Heart right ventricle (tissue), 16 donors: ENCODE measurements around the gene OPTC. TPM values are rescaled to one million over a fixed set of nuclear protein-coding genes. Genes with fewer than 3 reads are reported as not detected.

ENCODE experiments used
- ATAC-seq, 8 donors: fragments of 200-7000 bp; cut with Tn5 transposase; one replicate each; pipeline ENCODE4 v1.9.1; 2020; ENCODE audit warnings: mild to moderate bottlenecking in 8 of 8, moderate library complexity in 8 of 8, moderate number of reproducible peaks in 1 of 8
- DNase-seq, 2 donors: peaks; one replicate each; pipeline ENCODE4 v3.0.0-alpha.2; 2020
- H3K27ac ChIP-seq, 10 donors: fragments of 200-600 bp; sonication (generic) in 2 of 10; one replicate each; pipeline versions ENCODE4 v1.5.0 to v1.8.0; 2020 to 2022; ENCODE audit warnings: mild to moderate bottlenecking in 3 of 10
- H3K27me3 ChIP-seq, 7 donors: fragments of 200-600 bp; one replicate each; pipeline ENCODE4 v1.8.0; 2021 to 2022; ENCODE audit warnings: mild to moderate bottlenecking in 2 of 7
- H3K36me3 ChIP-seq, 9 donors: fragments of 200-600 bp; sonication (generic) in 1 of 9; one replicate each; pipeline versions ENCODE4 v1.5.0 to v1.8.0; 2020 to 2022; ENCODE audit warnings: mild to moderate bottlenecking in 2 of 9
- H3K4me1 ChIP-seq, 9 donors: fragments of 200-600 bp; sonication (generic) in 1 of 9; one replicate each; pipeline versions ENCODE4 v1.5.0 to v1.8.0; 2020 to 2022; ENCODE audit warnings: mild to moderate bottlenecking in 4 of 9
- H3K4me3 ChIP-seq, 10 donors: fragments of 200-600 bp; sonication (generic) in 2 of 10; one replicate each; pipeline versions ENCODE4 v1.5.0 to v1.8.0; 2020 to 2022; ENCODE audit warnings: mild to moderate bottlenecking in 7 of 10, moderate library complexity in 2 of 10
- H3K9me3 ChIP-seq, 11 donors: fragments of 200-600 bp in 10 of 11; sonication (generic) in 2 of 11; one replicate each; pipeline versions ENCODE4 v1.5.0 to v1.8.0; 2013 to 2022; ENCODE audit warnings: mild to moderate bottlenecking in 2 of 11, control low read depth in 1 of 11, moderate library complexity in 1 of 11
- CTCF ChIP-seq, 9 donors: fragments of 200-600 bp; sonication (generic) in 2 of 9; IDR thresholded peaks; one replicate each; pipeline versions ENCODE4 v1.5.0 to v1.8.0; 2021 to 2022; ENCODE audit warnings: antibody characterized with exemption in 9 of 9, mild to moderate bottlenecking in 5 of 9, moderate library complexity in 1 of 9
- WGBS, 2 donors: extraction: QIAGEN DNeasy Blood & Tissue Kit; methylation state at CpG; one replicate each; pipeline ENCODE4 v1.1.7; 2013; ENCODE audit warnings: inconsistent platforms in 1 of 2; 5-methylcytosine and 5-hydroxymethylcytosine counted together
- intact Hi-C, 10 donors: fragments of 100-400 bp; cut with DNase I; formaldehyde crosslinking; loops; one replicate each; pipeline versions ENCODE4 v1.11.1 to v1.14.2; 2022
- polyA plus RNA-seq, 2 donors: library from polyadenylated mRNA; stranded (reverse); fragments of 200-250 nt; gene quantifications; one replicate each; pipeline ENCODE4 v1.2.3, GENCODE V29; 2013
- total RNA-seq, 10 donors: library from RNA; stranded (reverse); fragmentation: NEBNext Ultra II Directional in 3 of 10; extraction: Animal tissue kit (Norgen Biotek cat#: 25700) in 3 of 10; gene quantifications; one replicate each; pipeline versions ENCODE4 v1.2.1 to v1.2.4, GENCODE V29; 2021 to 2023
- donor health status: Arrhythmogenic right ventricular cardiomyopathy.
- donor health status: ischemic (EF 13 %, LVEDD 7.1; RV severe dilation, severe dysfunction).
- donor health status: healthy with polysubstance abuse.
- donor health status: DM: no; HTN: yes; CAD: no.
- donor health status: DM: no; HTN: no; CAD: no.
- donor health status: ischemic (EF 25% LVEDD 6.9; RV normal size, moderate dysfunction).
- donor health status: ischemic (EF 25% LVEDD 5.7; RV mildly dilated, moderate dysfunction).
- donor health status: healthy.
- donor health status: DM: yes; HTN: yes; CAD: no.
- donor health status: Ischemic cardiomyopathy.
- donor health status: ischemic (EF 35%, LVEDD 5.7; RV mildly dilated, moderate dysfunction).
- donor health status: nonischemic (EF 11% LVEDD 7.7; RV severe dilation, severe dysfunction).
- donor health status: DM: yes; HTN: yes; CAD: no.
- donor health status: PGD.
- donor health status: ischemic (EF 29% LVEDD 5.4; RV normal size, mild dysfunction).
- donor health status: nonischemic (EF 23%, LVEDD 6.1; RV moderate dilation, normal function).

The OPTC gene
- total and polyA plus RNA-seq, 12 donors, result not detected

GRCh38 chr1:203473281-203473680 is 20.7 kb upstream of the OPTC start:
- no peaks in the 10 kb centered on the region for H3K9me3 ChIP-seq
- H3K4me1 ChIP-seq, result peaks cover 0 to 38% (median 0%) of the 10 kb centered on the region in 9 donors
- H3K27ac ChIP-seq, result peak overlapping the region in 5 of 10 donors; percentile 53 to 83 (median 70)
- peak in 1 of 8 donors; percentile 42 for ATAC-seq
- H3K36me3 ChIP-seq, result no peaks in the 10 kb centered on the region
- TF ChIP-seq CTCF (IDR thresholded peaks at IDR 0.05), result no peak
- intact Hi-C loops, result no loop called here
- 35 to 45% methylated on average over 4 of the region's 4 CpGs for WGBS, 2 donors
- H3K4me3 ChIP-seq, result no peak overlapping the region
- H3K27me3 ChIP-seq, result peaks cover 0 to 15% (median 0%) of the 10 kb centered on the region in 7 donors
- no peak for DNase-seq

- peaks cover 0 to 37% (median 0%) of the 10 kb centered on the region in 9 donors for H3K4me1 ChIP-seq
- peak overlapping the region in 5 of 10 donors; percentile 53 to 83 (median 75) for H3K27ac ChIP-seq
- H3K4me3 ChIP-seq, result no peak overlapping the region
- ATAC-seq, result no peak
- intact Hi-C loops, result no loop called here
- H3K27me3 ChIP-seq, result peaks cover 0 to 15% (median 0%) of the 10 kb centered on the region in 7 donors
- no peaks in the 10 kb centered on the region for H3K9me3 ChIP-seq
- 82 to 88% methylated on average over 9 of the region's 9 CpGs for WGBS, 2 donors
- DNase-seq, result no peak
- no peak for TF ChIP-seq CTCF (IDR thresholded peaks at IDR 0.05)
- H3K36me3 ChIP-seq, result no peaks in the 10 kb centered on the region
Measured at GRCh38 chr1:203473781-203474305, 20.1 kb upstream of the OPTC start.

- H3K4me1 ChIP-seq, result peaks cover 0 to 52% (median 6%) of the 10 kb centered on the region in 9 donors
- DNase-seq (peak; percentile 36 to 43), ATAC-seq (peak; percentile 50 to 73 (median 67))
- no peaks in the 10 kb centered on the region for H3K36me3 ChIP-seq
- no peaks in the 10 kb centered on the region for H3K9me3 ChIP-seq
- peak within 1 kb of the TSS; percentile 44 to 83 (median 76) for H3K27ac ChIP-seq
- no peak for TF ChIP-seq CTCF (IDR thresholded peaks at IDR 0.05)
- WGBS, 2 donors, result 40 to 46% methylated on average over 8 of the region's 8 CpGs
- H3K27me3 ChIP-seq, result peaks cover 0 to 15% (median 0%) of the 10 kb centered on the region in 7 donors
- intact Hi-C loops, result loop anchor here in 2 of 10 donors (1.0 to 5.0 kb wide), 2 partner anchors 33 to 48 kb away; no protein-coding TSS in a partner anchor
- peak within 1 kb of the TSS in 9 of 10 donors; percentile 26 to 60 (median 47) for H3K4me3 ChIP-seq
Measured at GRCh38 chr1:203475012-203475981, 18.7 kb upstream of the OPTC start, which contains the start of gene PRELP. Gene PRELP, plus strand, starts transcription at chr1:203475806. Its CDS starts 7,379 bp downstream, at chr1:203483185.

- Histone ChIP-seq H3K36me3 (no peaks in the 10 kb centered on the region), H3K4me1 (peaks cover 3 to 62% (median 16%) of the 10 kb centered on the region in 9 donors), H3K4me3 (peak overlapping the region in 9 of 10 donors; percentile 26 to 60 (median 47)), H3K27ac (peak overlapping the region; percentile 34 to 82 (median 68)), H3K27me3 (peaks cover 0 to 15% (median 0%) of the 10 kb centered on the region in 7 donors), H3K9me3 (no peaks in the 10 kb centered on the region)
- intact Hi-C loops, result loop anchor here in 1 of 10 donors (5.0 kb wide), 1 partner anchor 34 kb away; no protein-coding TSS in a partner anchor
- TF ChIP-seq CTCF (IDR thresholded peaks at IDR 0.05), result no peak
- WGBS, 2 donors, result 60 to 62% methylated on average over 9 of the region's 9 CpGs
- ATAC-seq (no peak), DNase-seq (no peak)
Measured at GRCh38 chr1:203476216-203476814, 17.6 kb upstream of the OPTC start.
